Thymus (tissue), 11 donors: ENCODE measurements around the gene EPHA4. TPM values are rescaled to one million over a fixed set of nuclear protein-coding genes. Genes with fewer than 3 reads are reported as not detected.

ENCODE experiments used
- DNase-seq, 9 donors: peaks; one replicate each; pipeline ENCODE4 v3.0.0-alpha.2; 2013; ENCODE audit warnings: low spot score in 9 of 9, low read depth in 6 of 9, missing footprints in 1 of 9
- H3K27ac ChIP-seq, 2 donors: one replicate each; pipeline ENCODE4 v1.5.1; 2013; ENCODE audit warnings: control low read depth in 1 of 2, low read depth in 1 of 2, low read length in 1 of 2, mild to moderate bottlenecking in 1 of 2, moderate library complexity in 1 of 2
- H3K27me3 ChIP-seq, 2 donors: one replicate each; pipeline ENCODE4 v1.5.1; 2013; ENCODE audit warnings: low read length in 1 of 2; ENCODE audit not compliant: control insufficient read depth in 2 of 2, insufficient read depth in 1 of 2
- H3K36me3 ChIP-seq, 2 donors: one replicate each; pipeline ENCODE4 v1.5.1; 2013; ENCODE audit warnings: low read length in 1 of 2, mild to moderate bottlenecking in 1 of 2, moderate library complexity in 1 of 2; ENCODE audit not compliant: control insufficient read depth in 2 of 2, insufficient read depth in 2 of 2
- H3K4me1 ChIP-seq, 2 donors: one replicate each; pipeline ENCODE4 v1.5.1; 2013; ENCODE audit warnings: low read length in 2 of 2; ENCODE audit not compliant: control insufficient read depth in 2 of 2, insufficient read depth in 2 of 2
- H3K4me3 ChIP-seq, 2 donors: one replicate each; pipeline ENCODE4 v1.5.1; 2013; ENCODE audit warnings: low read length in 2 of 2, control low read depth in 1 of 2, mild to moderate bottlenecking in 1 of 2
- H3K9me3 ChIP-seq, 2 donors: one replicate each; pipeline ENCODE4 v1.5.1; 2013; ENCODE audit warnings: low read length in 1 of 2, mild to moderate bottlenecking in 1 of 2; ENCODE audit not compliant: control insufficient read depth in 2 of 2, insufficient read depth in 1 of 2
- WGBS: extraction: QIAGEN DNeasy Blood & Tissue Kit; methylation state at CpG from one replicate; pipeline ENCODE4 v1.1.7; 2013; 5-methylcytosine and 5-hydroxymethylcytosine counted together
- polyA plus RNA-seq: library from polyadenylated mRNA; stranded (reverse); fragments of 200-250 nt; gene quantifications from one replicate; pipeline ENCODE4 v1.2.3, GENCODE V29; 2013
- total RNA-seq: library from RNA; stranded (reverse); fragments of 120-200 nt; gene quantifications from one replicate; pipeline ENCODE4 v1.2.4, GENCODE V29; 2013
- donor health status: healthy.

The EPHA4 gene
- total and polyA plus RNA-seq, 2 donors, result 7.8 to 9.0 TPM

DNA sequence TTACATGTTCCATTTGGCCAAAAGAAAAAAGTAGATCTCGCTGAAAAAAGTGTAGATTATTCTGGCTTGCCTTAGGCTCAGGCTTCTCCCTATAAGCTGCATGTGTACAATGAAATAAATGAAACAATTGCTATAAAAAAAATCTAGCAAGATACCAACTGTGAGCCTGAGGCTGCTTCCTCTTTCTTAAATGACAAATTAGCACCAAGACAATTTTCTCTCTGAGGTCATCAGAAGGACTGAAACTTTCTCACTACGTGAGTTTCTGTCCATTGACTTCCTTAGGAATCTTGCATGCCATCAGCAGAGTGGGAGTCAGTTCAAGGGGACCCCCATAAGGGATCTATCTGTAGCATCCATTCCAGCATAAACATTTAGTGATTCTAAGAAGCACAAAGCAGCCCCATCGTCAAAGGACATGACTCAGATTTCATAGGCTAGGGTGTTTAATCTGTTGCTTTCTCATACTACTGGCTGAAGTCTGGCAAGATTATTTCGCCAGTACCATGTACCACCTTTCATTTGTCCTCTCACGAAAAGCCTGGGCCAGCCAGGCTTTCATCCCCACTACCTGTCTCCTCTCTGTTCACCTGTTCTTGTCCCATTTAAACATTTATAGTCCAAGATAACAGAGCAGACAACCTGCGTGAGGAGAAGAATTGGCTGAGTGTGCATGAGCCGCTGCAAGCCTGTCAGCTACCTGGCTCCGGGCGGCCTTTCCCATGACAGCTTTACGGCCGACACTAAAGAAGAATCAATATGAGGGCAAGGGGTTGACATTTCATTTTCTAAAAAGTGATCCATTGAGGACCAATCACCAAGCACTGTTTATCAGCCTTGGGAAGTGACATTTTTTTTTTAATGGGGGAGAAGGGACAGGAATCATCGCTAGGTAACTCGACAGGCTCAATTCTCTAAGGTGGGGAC is 120.0 kb downstream of the EPHA4 start:
- Histone ChIP-seq H3K4me1 (peaks cover 0 to 9% of the 10 kb centered on the region in 2 donors), H3K4me3 (no peak overlapping the region), H3K27ac (no peak overlapping the region), H3K36me3 (no peaks in the 10 kb centered on the region), H3K27me3 (no peaks in the 10 kb centered on the region), H3K9me3 (no peaks in the 10 kb centered on the region)
- WGBS, result 82% methylated on average over 13 of the region's 13 CpGs
- DNase-seq, result no peak

GRCh38 chr2:221450280-221450679 is 121.8 kb downstream of the EPHA4 start:
- peaks cover 0 to 3% of the 10 kb centered on the region in 2 donors for H3K4me1 ChIP-seq
- no peak overlapping the region for H3K4me3 ChIP-seq
- no peak overlapping the region for H3K27ac ChIP-seq
- no peak for DNase-seq
- 97% methylated on average over 1 of the region's 1 CpG for WGBS
- no peaks in the 10 kb centered on the region for H3K36me3 ChIP-seq
- H3K27me3 ChIP-seq, result no peaks in the 10 kb centered on the region
- no peaks in the 10 kb centered on the region for H3K9me3 ChIP-seq

DNA sequence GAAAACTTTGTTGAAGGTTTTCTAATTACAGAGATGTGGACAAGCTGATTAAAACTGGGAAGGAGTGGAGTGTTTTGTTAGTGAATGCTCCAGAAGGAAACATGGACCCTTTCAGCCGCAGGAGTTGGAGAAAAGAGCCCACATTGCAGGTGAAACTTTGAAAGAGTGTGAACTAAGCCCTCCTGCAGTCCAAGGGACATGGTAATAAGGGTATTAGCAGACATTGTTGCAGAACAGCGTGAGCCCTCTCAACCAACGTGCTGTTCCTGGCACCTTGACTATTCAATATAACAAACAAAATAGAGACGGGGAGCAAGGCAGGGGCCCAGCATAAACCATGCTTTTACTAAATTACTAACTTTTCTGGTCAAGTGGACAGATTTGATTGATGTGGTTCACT is 122.7 kb downstream of the EPHA4 start:
- Histone ChIP-seq H3K9me3 (no peaks in the 10 kb centered on the region), H3K4me1 (no peaks in the 10 kb centered on the region), H3K36me3 (no peaks in the 10 kb centered on the region), H3K4me3 (no peak overlapping the region), H3K27me3 (no peaks in the 10 kb centered on the region), H3K27ac (no peak overlapping the region)
- 96% methylated on average over 4 of the region's 4 CpGs for WGBS
- DNase-seq, result no peak

DNA sequence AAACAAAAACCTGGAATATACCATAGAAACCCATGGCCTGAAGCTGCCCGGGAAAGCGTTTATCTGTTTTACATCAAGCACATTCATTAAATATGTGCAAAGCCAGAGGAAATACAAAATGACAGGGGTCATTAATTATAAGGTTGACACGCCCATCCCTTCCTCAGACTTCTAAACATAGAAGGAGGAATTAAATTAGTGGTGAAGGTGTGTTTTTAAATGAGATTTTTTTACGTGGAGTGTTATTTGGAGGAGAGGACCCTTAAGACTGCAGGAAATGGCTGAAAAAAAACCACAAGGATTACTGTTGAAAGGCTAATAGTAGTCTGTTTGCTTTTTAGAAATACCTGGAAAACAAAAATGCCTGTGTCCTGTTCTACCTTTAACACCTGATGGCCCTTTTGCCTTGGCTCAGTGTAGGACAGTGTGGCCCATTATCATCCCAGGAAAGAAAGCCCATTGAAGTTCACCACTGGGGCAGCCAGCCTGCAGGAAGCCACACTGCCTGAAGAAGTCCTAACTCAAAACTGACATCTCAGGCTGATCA is 123.2 kb downstream of the EPHA4 start:
- no peak for DNase-seq
- Histone ChIP-seq H3K36me3 (no peaks in the 10 kb centered on the region), H3K27ac (no peak overlapping the region), H3K4me1 (no peaks in the 10 kb centered on the region), H3K4me3 (no peak overlapping the region), H3K9me3 (no peaks in the 10 kb centered on the region), H3K27me3 (no peaks in the 10 kb centered on the region)
- WGBS, result 68% methylated on average over 4 of the region's 4 CpGs

- no peaks in the 10 kb centered on the region for H3K36me3 ChIP-seq
- WGBS, result 80% methylated on average over 8 of the region's 8 CpGs
Observed at GRCh38 chr2:221448057-221448843, 123.9 kb downstream of the EPHA4 start.

GRCh38 chr2:221447310-221447709 is 124.8 kb downstream of the EPHA4 start:
- no peaks in the 10 kb centered on the region for H3K4me1 ChIP-seq
- 92% methylated on average over 6 of the region's 6 CpGs for WGBS
- no peaks in the 10 kb centered on the region for H3K36me3 ChIP-seq
- H3K9me3 ChIP-seq, result no peaks in the 10 kb centered on the region
- H3K4me3 ChIP-seq, result no peak overlapping the region
- H3K27ac ChIP-seq, result no peak overlapping the region
- no peak for DNase-seq
- no peaks in the 10 kb centered on the region for H3K27me3 ChIP-seq

More at GRCh38 chr2:221448057-221448843, 123.9 kb downstream of the EPHA4 start:
- no peaks in the 10 kb centered on the region for H3K4me1 ChIP-seq
- no peaks in the 10 kb centered on the region for H3K9me3 ChIP-seq
- no peaks in the 10 kb centered on the region for H3K27me3 ChIP-seq
- DNase-seq, result no peak
- no peak overlapping the region for H3K4me3 ChIP-seq
- H3K27ac ChIP-seq, result no peak overlapping the region

DNA sequence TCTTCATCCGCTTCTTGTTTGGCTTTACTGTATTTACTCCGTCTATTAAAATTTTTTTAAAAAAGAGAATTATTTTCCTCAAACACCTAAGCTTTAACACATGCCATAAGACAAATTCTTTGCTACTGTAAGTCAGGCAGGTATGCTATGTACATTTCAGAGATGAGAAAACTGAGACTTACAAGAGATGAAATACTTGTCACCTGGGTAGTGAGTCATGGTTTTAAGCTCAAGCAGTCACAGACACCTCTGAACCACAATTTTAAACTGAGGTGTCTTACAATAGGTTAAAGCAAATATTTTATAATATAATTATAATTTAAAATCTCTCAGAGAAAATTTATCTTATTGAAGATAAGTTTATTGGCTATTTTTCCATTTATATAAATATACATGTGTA is 126.0 kb downstream of the EPHA4 start:
- no peak overlapping the region for H3K4me3 ChIP-seq
- H3K27ac ChIP-seq, result no peak overlapping the region
- H3K36me3 ChIP-seq, result no peaks in the 10 kb centered on the region
- 100% methylated on average over 2 of the region's 2 CpGs for WGBS
- no peak for DNase-seq
- no peaks in the 10 kb centered on the region for H3K9me3 ChIP-seq
- no peaks in the 10 kb centered on the region for H3K4me1 ChIP-seq
- no peaks in the 10 kb centered on the region for H3K27me3 ChIP-seq

- H3K27ac ChIP-seq, result no peak overlapping the region
- no peaks in the 10 kb centered on the region for H3K9me3 ChIP-seq
- H3K4me1 ChIP-seq, result no peaks in the 10 kb centered on the region
- no peaks in the 10 kb centered on the region for H3K36me3 ChIP-seq
- H3K4me3 ChIP-seq, result no peak overlapping the region
- no peak for DNase-seq
- H3K27me3 ChIP-seq, result no peaks in the 10 kb centered on the region
- 60% methylated on average over 2 of the region's 2 CpGs for WGBS
Observed at GRCh38 chr2:221444106-221444505, 128.0 kb downstream of the EPHA4 start.

DNA sequence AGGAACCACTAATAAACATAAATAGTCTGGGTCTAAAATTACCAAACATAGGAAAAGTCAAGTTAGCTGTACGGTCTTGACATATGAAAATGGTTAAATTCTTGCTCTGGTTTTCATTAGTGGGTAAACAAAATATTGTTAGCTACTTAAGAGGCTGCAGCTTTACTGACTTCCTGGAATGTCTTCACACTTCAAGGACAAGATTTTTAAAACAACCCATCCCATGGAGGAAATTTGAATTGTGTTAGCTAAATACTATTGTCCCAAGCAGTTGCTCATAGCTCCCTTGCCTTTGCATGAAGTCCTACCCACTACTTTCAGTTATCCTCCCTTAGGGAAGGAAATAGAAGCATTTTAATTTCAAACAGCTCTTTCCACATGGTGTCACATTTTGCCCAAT is 128.5 kb downstream of the EPHA4 start:
- Histone ChIP-seq H3K4me1 (no peaks in the 10 kb centered on the region), H3K9me3 (no peaks in the 10 kb centered on the region), H3K27me3 (no peaks in the 10 kb centered on the region), H3K27ac (no peak overlapping the region), H3K36me3 (no peaks in the 10 kb centered on the region), H3K4me3 (no peak overlapping the region)
- WGBS, result 97% methylated on average over 1 of the region's 1 CpG
- no peak for DNase-seq
